HG03039 (cell line): ENCODE measurements around the gene LAG3.
"Not testable (repeated sequence)": the region's sequence is repeated elsewhere in the genome, so short reads cannot be mapped to it uniquely, and the experiment has no call there.

Experiments
- ATAC-seq: cut with Tn5 transposase; IDR thresholded peaks from one replicate; pipeline ENCODE4 v1.9.1; 2021; ENCODE audit warnings: mild to moderate bottlenecking, moderate library complexity; ENCODE audit not compliant: unreplicated experiment

Gene LAG3

DNA sequence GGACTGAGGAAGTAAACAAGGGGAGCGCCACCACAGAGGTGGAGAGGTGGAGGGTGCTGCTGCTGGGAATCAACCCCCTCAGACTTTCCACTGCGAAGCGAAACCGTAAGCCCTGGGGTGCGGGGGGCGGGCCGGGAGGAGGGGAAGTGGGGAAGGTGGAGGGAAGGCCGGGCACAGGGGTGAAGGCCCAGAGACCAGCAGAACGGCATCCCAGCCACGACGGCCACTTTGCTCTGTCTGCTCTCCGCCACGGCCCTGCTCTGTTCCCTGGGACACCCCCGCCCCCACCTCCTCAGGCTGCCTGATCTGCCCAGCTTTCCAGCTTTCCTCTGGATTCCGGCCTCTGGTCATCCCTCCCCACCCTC lies at the start of gene LAG3:
Gene LAG3, plus strand, starts transcription at position 190 of the 365 bp plus-strand sequence. CDS start 333 bp downstream, outside the sequence.
- no peak for ATAC-seq

DNA sequence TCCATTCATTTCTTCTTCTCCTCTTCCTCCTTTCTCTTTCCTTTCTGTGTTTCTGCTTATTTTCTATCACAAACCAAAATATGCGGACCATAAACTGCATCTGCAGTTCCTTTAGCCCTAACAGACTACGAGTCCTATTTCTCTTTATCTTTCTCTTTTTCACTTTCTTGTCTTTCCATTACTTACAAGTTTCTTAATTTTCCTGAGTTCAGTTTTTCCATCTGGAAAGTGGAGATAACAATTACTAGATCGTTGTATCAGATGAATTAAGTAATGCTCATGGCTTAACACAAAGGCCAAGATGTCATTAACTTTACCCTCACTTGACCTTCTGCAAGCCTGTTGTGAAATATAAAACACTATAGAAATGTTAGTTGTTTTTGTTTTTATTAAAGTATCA lies 49.5 kb upstream of the LAG3 start:
- ATAC-seq, result no peak

DNA sequence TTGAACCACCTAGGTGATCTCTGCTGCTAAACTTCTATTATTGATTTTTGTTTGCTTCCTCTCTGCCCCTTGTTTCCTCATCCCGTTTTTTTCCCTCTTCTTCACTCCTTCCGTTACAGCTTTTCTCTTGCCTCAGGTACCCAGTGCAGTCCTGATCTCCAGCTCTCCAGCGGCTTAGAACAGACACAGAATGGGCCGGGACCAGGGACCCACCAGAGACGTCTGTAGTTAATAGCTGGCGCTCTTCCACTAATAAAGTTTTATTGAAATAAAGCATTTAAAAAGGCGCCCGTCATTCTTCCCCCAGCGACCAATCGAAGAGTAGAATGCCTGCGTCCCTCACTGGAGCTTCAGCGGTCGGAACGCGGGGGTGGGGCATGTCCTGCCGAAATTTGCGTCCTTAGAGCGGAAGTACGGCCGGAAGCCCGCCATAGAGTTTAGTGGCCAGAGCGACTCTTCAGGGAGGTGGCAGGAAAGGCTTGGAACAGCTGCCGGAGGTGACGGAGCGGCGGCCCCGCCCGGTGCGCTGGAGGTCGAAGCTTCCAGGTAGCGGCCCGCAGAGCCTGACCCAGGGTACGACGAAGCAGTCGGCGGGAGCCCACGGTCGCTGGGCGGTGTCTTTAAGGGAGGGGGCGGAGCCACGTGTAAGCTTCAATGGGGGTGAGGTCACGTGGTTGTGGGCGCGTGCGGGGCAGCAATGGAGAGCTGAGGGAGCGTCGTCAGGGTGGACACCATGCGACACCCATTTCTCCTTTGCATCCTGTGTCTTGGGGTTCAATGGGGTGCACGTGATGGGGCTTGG lies 48.5 kb upstream of the LAG3 start, which contains the start of gene COPS7A:
Gene COPS7A, plus strand, starts transcription at position 440 of the 802 bp plus-strand sequence. CDS start 611 bp downstream, outside the sequence.
- ATAC-seq, result peak; percentile 91

DNA sequence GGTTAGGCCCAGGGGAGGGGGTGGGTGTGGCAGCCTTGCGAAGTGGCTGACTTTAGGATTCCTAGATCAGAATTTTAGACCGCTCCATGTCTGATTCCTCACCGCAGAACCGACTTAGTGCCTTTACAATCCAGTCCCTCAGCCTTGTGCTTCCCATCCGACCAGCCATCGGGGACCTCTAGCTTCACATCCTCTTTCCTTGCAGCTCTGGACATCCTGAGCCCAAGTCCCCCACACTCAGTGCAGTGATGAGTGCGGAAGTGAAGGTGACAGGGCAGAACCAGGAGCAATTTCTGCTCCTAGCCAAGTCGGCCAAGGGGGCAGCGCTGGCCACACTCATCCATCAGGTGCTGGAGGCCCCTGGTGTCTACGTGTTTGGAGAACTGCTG lies 47.9 kb upstream of the LAG3 start:
- ATAC-seq, result peak; percentile 8

DNA sequence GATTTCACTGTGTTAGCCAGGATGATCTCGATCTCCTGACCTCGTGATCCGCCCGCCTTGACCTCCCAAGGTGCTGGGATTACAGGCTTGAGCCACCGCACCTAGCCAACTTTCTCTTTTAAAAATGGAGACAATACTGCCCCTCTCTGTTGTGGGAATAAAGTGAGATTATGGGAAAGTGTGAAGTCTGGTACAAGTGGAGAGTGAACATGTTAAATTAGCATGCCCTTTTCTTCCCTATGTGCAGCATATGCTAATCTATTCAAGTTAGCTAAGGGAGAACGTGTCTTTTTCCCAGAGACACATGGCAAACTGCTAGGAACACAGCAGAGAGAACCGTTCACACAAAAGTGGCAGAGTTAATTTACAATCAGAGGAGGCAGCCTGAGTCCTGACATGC lies 47.0 kb upstream of the LAG3 start:
- ATAC-seq, result no peak

DNA sequence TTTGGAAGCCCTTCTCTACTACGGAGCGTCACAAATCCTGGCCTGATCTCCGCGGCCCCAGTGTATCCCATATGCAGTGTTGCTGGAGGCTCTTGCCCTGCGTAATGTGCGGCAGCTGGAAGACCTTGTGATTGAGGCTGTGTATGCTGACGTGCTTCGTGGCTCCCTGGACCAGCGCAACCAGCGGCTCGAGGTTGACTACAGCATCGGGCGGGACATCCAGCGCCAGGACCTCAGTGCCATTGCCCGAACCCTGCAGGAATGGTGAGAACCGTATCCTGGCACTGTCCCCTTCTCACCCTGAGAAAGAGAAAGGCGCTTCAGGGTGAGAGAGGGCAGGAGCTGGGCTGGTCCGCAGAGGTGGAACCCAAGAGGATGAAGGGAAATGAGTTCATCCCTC lies 43.1 kb upstream of the LAG3 start:
- no peak for ATAC-seq

DNA sequence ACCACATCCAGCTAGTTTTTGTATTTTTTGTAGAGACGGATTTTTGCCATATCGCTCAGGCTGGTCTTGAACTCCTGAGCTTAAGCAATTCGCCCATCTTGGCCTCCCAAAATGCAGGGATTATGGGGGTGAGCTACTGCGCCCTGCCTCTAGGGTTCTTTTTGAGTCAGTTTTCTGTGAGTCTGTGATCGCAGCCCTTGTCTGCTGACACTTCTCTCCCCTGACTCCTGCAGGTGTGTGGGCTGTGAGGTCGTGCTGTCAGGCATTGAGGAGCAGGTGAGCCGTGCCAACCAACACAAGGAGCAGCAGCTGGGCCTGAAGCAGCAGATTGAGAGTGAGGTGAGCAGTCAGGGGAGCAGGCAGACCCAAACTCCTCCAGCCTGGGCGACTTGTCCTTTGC lies 42.2 kb upstream of the LAG3 start:
- no peak for ATAC-seq

DNA sequence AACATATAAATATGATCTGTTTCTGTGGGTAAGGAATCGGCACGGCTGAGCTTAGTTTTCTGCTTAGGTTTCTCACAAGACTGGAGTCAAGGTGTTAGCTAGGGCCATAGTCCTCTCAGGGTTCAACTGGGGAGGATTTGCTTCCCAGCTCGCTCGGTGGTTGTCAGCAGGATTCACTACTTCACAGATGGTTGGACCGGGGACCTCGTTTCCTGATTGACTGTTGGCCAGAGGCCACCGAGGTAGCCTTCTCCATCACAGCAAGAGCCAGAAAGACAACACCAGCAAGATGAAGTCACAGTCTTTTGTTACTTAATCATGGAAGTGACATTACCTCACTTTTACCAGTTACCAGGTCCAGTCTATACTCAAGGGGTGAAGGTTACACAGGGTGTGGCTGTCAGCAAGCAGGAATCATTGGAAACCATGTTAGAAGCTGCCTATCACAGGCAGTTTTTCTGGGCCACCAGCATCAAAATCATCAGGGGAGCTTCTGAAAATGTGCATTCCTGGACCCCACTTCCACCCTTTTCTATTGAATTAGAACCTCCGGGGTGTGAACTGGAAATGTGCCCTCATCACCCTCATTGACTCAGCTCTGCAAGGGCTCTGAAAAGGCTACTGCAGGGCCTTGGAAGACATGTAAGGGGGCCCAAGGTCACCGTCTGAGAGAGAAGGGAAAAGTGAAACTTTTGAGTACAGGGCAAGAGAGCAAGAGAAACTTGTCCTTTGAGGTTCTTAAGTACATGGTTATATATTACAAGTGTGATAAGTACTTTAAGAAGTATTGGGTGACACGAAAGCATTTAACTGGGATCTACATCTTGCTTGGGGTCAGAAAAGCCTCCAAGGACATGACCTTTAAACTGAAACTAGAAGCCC lies 37.6 kb upstream of the LAG3 start:
- ATAC-seq, result no peak

DNA sequence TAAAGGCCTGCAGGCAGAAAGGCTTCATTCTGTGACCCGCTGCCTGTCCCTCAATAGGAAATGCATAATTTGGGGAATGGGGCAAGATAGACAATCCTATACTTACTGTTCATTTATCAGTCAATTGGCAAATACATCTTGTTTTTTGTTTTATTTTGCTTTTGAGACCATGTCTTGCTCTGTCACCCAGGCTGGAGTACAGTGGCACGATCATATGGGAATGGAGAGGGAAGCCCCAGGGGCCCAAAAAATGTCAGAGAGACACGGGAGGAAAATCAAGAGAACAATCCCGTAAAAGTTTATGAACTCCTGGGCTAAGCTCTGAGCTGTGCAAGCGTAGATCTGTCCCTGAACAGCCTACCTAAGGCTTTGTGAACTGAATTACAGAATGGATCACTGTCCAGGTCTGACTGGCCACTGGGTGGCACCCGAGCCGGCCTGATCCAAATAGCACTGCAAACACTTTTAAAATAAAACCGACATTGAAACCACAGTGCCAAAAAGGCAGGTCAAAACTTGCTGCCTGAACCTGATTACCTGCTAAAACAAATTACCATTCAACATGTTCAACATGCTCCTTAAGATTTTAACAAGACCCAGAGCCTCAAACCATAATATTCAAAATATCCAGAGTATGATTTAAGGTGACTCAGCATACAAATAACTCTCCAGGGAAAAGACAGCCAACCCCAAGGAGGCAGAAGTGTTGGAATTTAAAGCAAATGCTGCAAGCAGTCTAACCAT lies 36.7 kb upstream of the LAG3 start:
- no peak for ATAC-seq

DNA sequence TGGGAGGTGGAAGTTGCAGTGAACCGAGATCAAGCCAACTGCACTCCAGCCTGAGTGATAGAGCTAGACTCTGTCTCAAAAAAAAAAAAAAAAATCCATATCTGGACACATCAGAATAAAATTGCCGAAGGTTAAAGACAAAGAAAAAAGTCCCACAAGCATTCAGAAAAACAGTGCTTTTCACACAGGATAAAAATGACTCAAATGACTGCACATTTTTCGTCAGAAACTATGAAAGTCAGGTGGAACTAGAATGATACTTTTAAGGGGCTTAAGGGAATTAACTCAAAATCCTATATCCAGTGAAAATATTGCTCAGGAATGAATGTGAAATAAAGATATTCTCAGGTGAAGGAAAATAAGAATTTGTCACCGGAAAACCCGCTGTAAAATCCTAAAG lies 35.6 kb upstream of the LAG3 start:
- ATAC-seq, result no peak

DNA sequence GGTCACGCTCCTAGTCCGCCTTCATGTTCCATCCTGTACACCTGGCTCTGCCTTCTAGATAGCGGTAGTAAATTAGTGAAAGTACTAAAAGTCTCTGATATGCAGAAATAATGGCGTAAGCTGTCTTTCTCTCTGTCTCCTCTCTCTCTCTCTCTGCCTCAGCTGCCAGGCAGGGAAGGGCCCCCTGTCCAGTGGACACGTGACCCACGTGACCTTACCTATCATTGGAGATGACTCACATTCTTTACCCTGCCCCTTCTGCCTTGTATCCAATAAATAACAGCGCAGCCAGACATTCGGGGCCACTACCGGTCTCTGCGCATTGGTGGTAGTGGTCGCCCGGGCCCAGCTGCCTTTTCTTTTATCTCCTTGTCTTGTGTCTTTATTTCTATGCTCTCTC lies 30.2 kb upstream of the LAG3 start:
- ATAC-seq, result not testable (repeated sequence)

DNA sequence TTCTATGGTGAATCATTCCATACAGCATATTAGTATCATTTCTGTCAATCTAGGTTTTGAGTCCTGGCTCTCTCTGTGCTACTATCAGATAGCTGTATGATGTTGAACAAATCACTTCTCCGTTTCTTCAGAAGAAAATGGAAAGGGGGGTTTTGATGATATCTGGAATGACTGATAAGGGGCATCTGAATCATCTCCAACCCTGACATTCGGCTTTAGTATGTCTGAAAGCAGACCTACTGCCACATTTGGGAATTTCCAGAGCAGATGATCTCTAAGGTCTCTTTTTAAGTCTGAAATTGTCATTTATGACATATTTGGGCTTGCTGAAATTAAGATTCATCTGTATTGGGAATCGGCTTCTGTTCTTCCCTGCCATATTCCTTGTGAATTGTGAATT lies 29.5 kb upstream of the LAG3 start:
- no peak for ATAC-seq

DNA sequence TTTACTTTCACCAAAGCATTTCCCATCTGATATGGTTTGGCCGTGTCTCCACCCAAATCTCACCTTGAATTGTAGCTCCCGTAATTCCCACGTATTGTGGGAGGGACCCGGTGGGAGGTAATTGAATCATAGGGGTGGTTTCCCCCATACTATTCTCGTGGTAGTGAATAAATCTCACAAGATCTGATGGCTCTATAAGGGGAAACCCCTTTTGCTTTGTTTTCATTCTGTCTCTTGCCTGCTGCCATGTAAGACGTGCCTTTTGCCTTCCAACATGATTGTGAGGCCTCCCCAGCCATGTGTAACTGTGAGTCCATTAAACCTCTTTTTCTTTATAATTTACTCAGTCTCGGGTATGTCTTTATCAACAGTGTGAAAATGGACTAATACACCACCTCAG lies 29.0 kb upstream of the LAG3 start:
- not testable (repeated sequence) for ATAC-seq

DNA sequence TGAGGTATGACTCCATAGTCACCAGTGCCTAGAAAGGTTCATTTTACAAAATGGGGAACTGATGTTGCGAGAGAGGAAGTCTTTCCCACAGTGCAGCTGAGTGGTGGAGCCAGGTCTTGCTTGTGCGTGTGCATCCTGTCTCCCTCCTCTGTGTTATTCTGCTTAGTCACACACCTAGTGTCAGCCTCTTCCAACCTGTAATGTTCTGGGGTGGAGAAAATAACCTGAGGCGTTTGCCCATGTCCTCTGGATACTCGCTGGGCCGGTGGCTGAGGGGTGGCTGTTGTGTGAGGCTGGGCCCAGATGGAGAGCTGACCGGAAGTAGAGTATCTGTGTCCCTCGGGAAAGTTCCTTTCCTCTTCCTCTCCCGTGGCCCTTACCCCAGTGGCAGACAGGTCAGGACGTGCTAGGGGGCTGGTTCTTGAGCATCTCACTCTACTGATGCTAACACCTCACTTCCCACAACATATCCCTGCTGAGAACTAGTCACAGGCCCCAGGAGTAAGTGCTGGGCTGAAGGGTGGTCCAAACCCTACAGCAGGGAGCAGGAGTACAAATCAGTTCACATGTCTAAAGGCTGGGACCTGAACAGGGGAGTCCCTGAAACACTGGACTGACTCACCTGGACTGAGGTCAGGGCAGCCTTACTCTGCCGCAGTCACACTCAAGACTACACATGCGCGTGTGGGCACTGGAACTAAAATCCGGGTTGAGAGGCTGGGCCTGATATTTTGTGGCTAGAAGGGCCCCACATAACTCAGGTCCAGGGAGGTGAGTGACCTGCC lies 26.4 kb upstream of the LAG3 start:
- no peak for ATAC-seq

DNA sequence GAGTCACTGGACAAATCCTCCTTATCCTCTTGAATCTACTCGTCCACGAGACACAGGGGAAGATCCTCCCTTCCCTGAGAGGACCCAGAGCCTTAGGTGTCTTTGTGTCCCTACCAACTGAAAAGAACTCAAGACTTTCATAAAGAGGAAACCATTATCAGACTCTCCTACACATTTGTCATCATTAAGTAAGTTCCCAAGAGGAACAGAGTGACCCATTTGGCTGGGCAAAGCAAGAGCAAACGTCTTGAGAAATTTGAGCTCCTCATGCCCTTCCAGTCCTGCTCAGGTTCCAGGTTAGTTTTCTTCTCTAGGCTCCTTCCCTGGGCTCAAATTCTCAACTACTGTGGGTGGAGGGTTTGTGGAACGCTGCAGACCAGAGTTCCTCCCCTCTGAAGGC lies 25.1 kb upstream of the LAG3 start:
- ATAC-seq, result no peak

DNA sequence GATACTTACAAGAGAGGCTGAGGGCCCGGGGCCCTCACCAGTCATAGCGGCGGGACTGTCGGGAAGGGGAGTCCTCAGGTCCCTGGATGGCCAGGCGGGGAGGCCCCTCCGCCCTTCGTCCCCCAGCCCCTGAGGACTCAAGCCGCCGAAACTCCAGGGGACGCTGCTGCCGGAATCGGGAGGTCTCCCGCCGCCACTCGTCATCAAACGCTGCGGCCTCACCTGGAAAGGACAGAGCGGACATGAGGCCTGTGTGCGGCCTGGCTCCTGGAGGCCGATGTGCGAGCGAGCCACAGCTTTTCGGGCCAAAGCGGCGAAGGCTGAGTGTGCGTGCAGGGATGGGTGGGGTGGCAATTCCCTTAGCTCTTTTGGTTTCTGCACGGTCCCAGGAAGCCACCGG lies 23.6 kb upstream of the LAG3 start:
- ATAC-seq, result no peak

DNA sequence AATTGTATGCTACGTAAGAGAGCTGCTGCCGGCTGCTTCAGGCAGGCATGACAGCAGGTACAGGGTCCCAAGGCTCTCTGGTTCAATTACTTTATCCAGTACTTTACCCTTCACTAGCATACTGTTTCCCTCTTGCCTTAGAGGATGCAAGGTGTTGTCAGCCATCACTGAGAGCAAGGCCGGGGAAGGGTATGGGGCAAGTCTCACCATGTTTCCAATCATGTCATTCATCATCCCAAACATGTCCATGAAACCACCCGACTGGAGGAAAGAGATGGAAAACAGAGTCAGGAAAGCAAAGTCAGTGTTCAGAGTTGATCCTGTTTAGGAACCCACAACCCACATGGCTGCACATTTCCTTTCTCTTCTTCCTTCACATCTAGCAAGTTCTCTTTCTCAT lies 21.8 kb upstream of the LAG3 start:
- no peak for ATAC-seq

DNA sequence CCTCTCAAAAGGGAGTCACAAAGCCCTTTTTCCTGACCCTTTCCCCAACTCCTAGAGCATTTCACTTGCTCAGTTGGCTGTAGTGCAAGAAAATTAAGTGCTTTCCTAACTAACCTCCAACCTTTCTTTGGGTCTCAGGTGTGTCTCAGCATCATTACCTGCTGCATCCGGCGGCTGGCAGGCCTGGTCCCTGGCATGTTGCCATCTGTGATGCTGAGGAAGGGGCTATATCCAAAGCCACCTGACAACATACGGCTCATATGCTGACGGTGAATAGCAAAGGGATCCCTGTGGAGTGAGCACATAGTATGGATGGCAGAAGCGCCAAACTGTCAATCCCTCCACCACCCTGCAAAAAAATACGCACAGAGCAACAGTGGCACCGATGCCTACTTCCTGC lies 20.6 kb upstream of the LAG3 start:
- no peak for ATAC-seq

DNA sequence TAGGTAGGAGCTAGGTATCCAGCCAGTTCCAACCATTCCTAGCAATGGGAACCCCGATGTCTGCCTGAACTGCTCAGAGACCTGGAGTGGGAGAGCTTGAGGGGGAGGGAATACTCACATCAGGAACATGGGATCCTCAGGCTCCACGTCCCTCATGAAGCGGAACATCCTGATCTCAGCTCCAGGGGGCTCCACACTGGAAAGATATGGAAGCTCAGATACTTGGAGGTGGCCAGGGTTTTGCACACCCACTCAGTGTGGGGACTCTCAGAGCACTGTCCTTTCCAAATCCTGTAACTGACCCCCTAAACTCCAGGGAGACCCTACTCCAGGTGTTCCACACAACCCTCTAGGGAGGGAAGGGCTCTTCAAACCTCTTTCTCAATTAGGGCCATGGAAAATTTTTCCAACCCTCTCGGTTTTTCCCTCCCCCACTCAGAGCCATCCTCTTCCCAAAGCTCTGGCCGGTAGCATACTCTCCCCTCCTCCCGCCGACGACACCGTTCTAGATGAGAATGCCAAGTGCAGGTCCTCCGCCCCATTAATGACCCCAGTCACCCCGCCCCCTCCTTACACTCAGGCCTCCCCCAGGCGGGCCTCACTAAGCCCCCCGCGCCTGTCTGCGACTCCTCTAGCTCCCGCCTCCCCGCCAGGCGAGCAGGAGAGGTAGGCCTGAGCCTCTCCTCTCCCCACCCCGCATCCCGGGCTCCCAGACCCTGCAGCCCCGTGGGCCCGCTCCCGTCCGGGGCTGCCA lies 20.0 kb upstream of the LAG3 start:
- no peak for ATAC-seq
